H1 (cell line): ENCODE results near the gene ASTN1. TPM values are rescaled to one million over a fixed set of nuclear protein-coding genes. Genes with fewer than 3 reads are reported as not detected.
A peak's percentile ranks its signal among the peaks of the same experiment; 100 is the strongest.

ENCODE experiments used
- CTCF ChIA-PET: fragments of 300-600 bp; sonication (Branson Sonifier 250); formaldehyde crosslinking; loops from one replicate; lab custom pipeline; 2021; ENCODE audit not compliant: partially characterized antibody; lab: Charles Lee
- POLR2A ChIA-PET: fragments of 300-600 bp; sonication (Branson Sonifier 250); formaldehyde crosslinking; loops from one replicate; lab custom pipeline; 2021; ENCODE audit warnings: inconsistent platforms; ENCODE audit not compliant: partially characterized antibody; lab: Charles Lee
- DNase-seq, 2 experiments: peaks; one replicate each; pipeline versions ENCODE4 v3.0.0 to v3.0.0-alpha.2; 2010 to 2022; ENCODE audit warnings: low spot score in 2 of 2, low read depth in 1 of 2, mixed read lengths in 1 of 2
- FAIRE-seq: peaks from 2 replicates; lab custom pipeline; 2011; peaks lifted over from hg19 to GRCh38; lab: Jason Lieb, UNC
- H2AFZ ChIP-seq: 2 replicates; pipeline ENCODE4 v1.8.1; 2012; ENCODE audit warnings: low read length, inconsistent platforms
- H2AK5ac ChIP-seq: 2 replicates; pipeline ENCODE4 v1.6.1; 2013; ENCODE audit warnings: low read depth, low read length
- H2BK120ac ChIP-seq: replicated peaks from 2 replicates; pipeline ENCODE3; 2013; ENCODE audit warnings: low read depth, low read length, inconsistent platforms
- H2BK12ac ChIP-seq: 2 replicates; pipeline ENCODE4 v1.6.1; 2013; ENCODE audit warnings: low read depth, low read length
- H2BK15ac ChIP-seq: 2 replicates; pipeline ENCODE4 v1.6.1; 2013; ENCODE audit warnings: low read length
- H2BK20ac ChIP-seq: 2 replicates; pipeline ENCODE4 v1.6.1; 2013; ENCODE audit warnings: low read length
- H2BK5ac ChIP-seq: 2 replicates; pipeline ENCODE4 v1.6.1; 2013; ENCODE audit warnings: low read depth, low read length
- H3K14ac ChIP-seq: 2 replicates; pipeline ENCODE4 v1.6.1; 2013; ENCODE audit warnings: inconsistent platforms; ENCODE audit not compliant: insufficient read length
- H3K18ac ChIP-seq: 2 replicates; pipeline ENCODE4 v1.6.1; 2013; ENCODE audit warnings: low read length; ENCODE audit errors: extremely low read depth
- H3K23ac ChIP-seq: 2 replicates; pipeline ENCODE4 v1.6.1; 2013; ENCODE audit warnings: inconsistent platforms; ENCODE audit not compliant: insufficient read length
- H3K23me2 ChIP-seq: 2 replicates; pipeline ENCODE4 v1.6.1; 2013; ENCODE audit warnings: low read depth, low read length
- H3K27ac ChIP-seq: 2 replicates; pipeline ENCODE4 v1.6.1; 2011; ENCODE audit warnings: low read depth, low read length, inconsistent platforms
- H3K27me3 ChIP-seq, 4 experiments: replicated peaks in 1 of 4; 1 replicate in 1 of 4; 2 replicates in 3 of 4; pipeline versions ENCODE4 v1.6.1 to v1.8.1; 2011 to 2013; ENCODE audit warnings: low read length in 3 of 4, mild to moderate bottlenecking in 3 of 4, inconsistent platforms in 2 of 4, mixed read lengths in 2 of 4, moderate library complexity in 1 of 4; ENCODE audit not compliant: control insufficient read depth in 3 of 4, insufficient read depth in 3 of 4; ENCODE audit errors: extremely low read depth in 1 of 4
- H3K36me3 ChIP-seq, 4 experiments: 2 replicates each; pipeline versions ENCODE4 v1.6.1 to v1.8.1; 2011 to 2013; ENCODE audit warnings: mild to moderate bottlenecking in 4 of 4, low read length in 3 of 4, moderate library complexity in 2 of 4, control low read depth in 1 of 4, inconsistent platforms in 1 of 4; ENCODE audit not compliant: insufficient read depth in 4 of 4, control insufficient read depth in 2 of 4
- H3K4ac ChIP-seq: replicated peaks from 2 replicates; pipeline ENCODE3; 2013; ENCODE audit warnings: low read length, low read depth, mixed read lengths, inconsistent platforms; ENCODE audit not compliant: insufficient read length
- H3K4me1 ChIP-seq, 4 experiments: replicated peaks in 1 of 4; 1 replicate in 1 of 4; 2 replicates in 3 of 4; pipeline versions ENCODE4 v1.6.1 to v1.8.1; 2011 to 2013; ENCODE audit warnings: low read length in 3 of 4, inconsistent platforms in 2 of 4, mixed read lengths in 1 of 4; ENCODE audit not compliant: insufficient read depth in 4 of 4, control insufficient read depth in 3 of 4
- H3K4me2 ChIP-seq, 2 experiments: 2 replicates each; pipeline versions ENCODE4 v1.6.1 to v1.8.1; 2011 to 2013; ENCODE audit warnings: low read depth in 2 of 2, low read length in 2 of 2, control low read depth in 1 of 2, inconsistent platforms in 1 of 2, mild to moderate bottlenecking in 1 of 2; ENCODE audit not compliant: insufficient read depth in 1 of 2
- H3K4me3 ChIP-seq, 4 experiments: fragments of 200-600, 300-600 bp in 1 of 4; sonication (generic), shearing (Covaris generic), sonication (Bioruptor Twin) in 1 of 4; 2 replicates each; pipeline versions ENCODE4 v1.5.1 to v1.8.1; 2011 to 2016; ENCODE audit warnings: low read length in 4 of 4, low read depth in 3 of 4, control low read depth in 2 of 4, inconsistent platforms in 2 of 4, mild to moderate bottlenecking in 2 of 4, mixed read lengths in 1 of 4, moderate library complexity in 1 of 4; ENCODE audit not compliant: insufficient read depth in 2 of 4; ENCODE audit errors: extremely low read depth in 1 of 4
- H3K56ac ChIP-seq: replicated peaks from 2 replicates; pipeline ENCODE3; 2013; ENCODE audit warnings: low read depth, mild to moderate bottlenecking, mixed read lengths, low read length, inconsistent platforms; ENCODE audit not compliant: insufficient read length
- H3K79me1 ChIP-seq: 2 replicates; pipeline ENCODE4 v1.6.1; 2013; ENCODE audit warnings: low read depth, low read length, control low read depth
- H3K79me2 ChIP-seq, 2 experiments: 2 replicates each; pipeline versions ENCODE4 v1.6.1 to v1.8.1; 2012 to 2013; ENCODE audit warnings: low read length in 2 of 2, mild to moderate bottlenecking in 2 of 2, inconsistent platforms in 1 of 2; ENCODE audit not compliant: insufficient read depth in 2 of 2, control insufficient read depth in 1 of 2
- H3K9ac ChIP-seq, 4 experiments: replicated peaks in 1 of 4; 1 replicate in 1 of 4; 2 replicates in 3 of 4; pipeline versions ENCODE4 v1.6.1 to v1.8.1; 2011 to 2013; ENCODE audit warnings: low read depth in 3 of 4, low read length in 3 of 4, control low read depth in 2 of 4, mild to moderate bottlenecking in 2 of 4, moderate library complexity in 2 of 4, inconsistent platforms in 1 of 4; ENCODE audit errors: extremely low read depth in 1 of 4
- H3K9me3 ChIP-seq, 2 experiments: 2 replicates each; pipeline versions ENCODE4 v1.6.1 to v1.8.1; 2012 to 2013; ENCODE audit warnings: mild to moderate bottlenecking in 2 of 2, moderate library complexity in 2 of 2, control low read depth in 1 of 2, inconsistent platforms in 1 of 2, low read depth in 1 of 2, low read length in 1 of 2, mixed read lengths in 1 of 2; ENCODE audit not compliant: insufficient read depth in 2 of 2
- H4K20me1 ChIP-seq, 2 experiments: replicated peaks in 1 of 2; 2 replicates each; pipeline versions ENCODE3 to v1.8.1; 2011 to 2013; ENCODE audit warnings: inconsistent platforms in 2 of 2, low read length in 2 of 2, mild to moderate bottlenecking in 1 of 2; ENCODE audit not compliant: insufficient read depth in 2 of 2, control insufficient read depth in 1 of 2
- H4K5ac ChIP-seq: 2 replicates; pipeline ENCODE4 v1.6.1; 2013; ENCODE audit warnings: low read length, low read depth, mixed read lengths, inconsistent platforms; ENCODE audit not compliant: insufficient read length
- H4K8ac ChIP-seq: 2 replicates; pipeline ENCODE4 v1.8.0; 2013; ENCODE audit warnings: mild to moderate bottlenecking, moderate library complexity, low read length, inconsistent platforms; ENCODE audit not compliant: insufficient read depth; ENCODE audit errors: extremely low read depth
- H4K91ac ChIP-seq: replicated peaks from 2 replicates; pipeline ENCODE3; 2013; ENCODE audit warnings: low read length, mixed read lengths, inconsistent platforms; ENCODE audit not compliant: insufficient read length
- CBX5 ChIP-seq: fragments of 300-800, 300-1000 bp; sonication (generic); IDR thresholded peaks from 2 replicates; pipeline ENCODE4 v1.7.1; 2016; ENCODE audit warnings: antibody characterized with exemption, low read length, low read depth
- E2F6 ChIP-seq: IDR thresholded peaks from 2 replicates; pipeline ENCODE4 v1.6.1; 2012; ENCODE audit warnings: inconsistent platforms
- EGR1 ChIP-seq: IDR thresholded peaks from 2 replicates; pipeline ENCODE4 v1.6.1; 2011; ENCODE audit warnings: low read depth, low read length, borderline replicate concordance
- EZH2 ChIP-seq: fragments of 200-600 bp; sonication (generic); IDR thresholded peaks from 2 replicates; pipeline ENCODE4 v1.7.1; 2012; ENCODE audit warnings: low read depth, mild to moderate bottlenecking, moderate library complexity, low read length, inconsistent platforms; ENCODE audit not compliant: severe bottlenecking
- HDAC2 ChIP-seq, 2 experiments: fragments of 300-600 bp in 1 of 2; sonication (generic) in 1 of 2; IDR thresholded peaks; 2 replicates each; pipeline ENCODE4 v1.6.1; 2011 to 2012; ENCODE audit warnings: low read depth in 2 of 2, low read length in 2 of 2, mild to moderate bottlenecking in 2 of 2, moderate library complexity in 2 of 2, borderline replicate concordance in 1 of 2, inconsistent platforms in 1 of 2
- PHF8 ChIP-seq: fragments of 200-600 bp; sonication (generic); conservative IDR thresholded peaks from 2 replicates; pipeline ENCODE4 v1.7.1; 2012; ENCODE audit warnings: low read depth, mild to moderate bottlenecking, inconsistent platforms, low read length, moderate library complexity
- POLR2A ChIP-seq, 2 experiments: IDR thresholded peaks; 1 replicate in 1 of 2; 2 replicates in 1 of 2; pipeline ENCODE4 v1.6.1; 2011; ENCODE audit warnings: low read depth in 2 of 2, low read length in 2 of 2, mild to moderate bottlenecking in 2 of 2; ENCODE audit errors: control extremely low read depth in 1 of 2
- SP4 ChIP-seq: IDR thresholded peaks from 2 replicates; pipeline ENCODE4 v1.6.1; 2012; ENCODE audit warnings: low read length, inconsistent platforms
- SRF ChIP-seq: IDR thresholded peaks from 2 replicates; pipeline ENCODE4 v1.6.1; 2011; ENCODE audit warnings: mild to moderate bottlenecking, low read depth, low read length, moderate library complexity
- TAF1 ChIP-seq: IDR thresholded peaks from 2 replicates; pipeline ENCODE4 v1.6.1; 2011; ENCODE audit warnings: mild to moderate bottlenecking, low read depth, low read length
- ZNF274 ChIP-seq: IDR thresholded peaks from 2 replicates; pipeline ENCODE4 v1.7.0; 2012; ENCODE audit warnings: low read length, borderline replicate concordance; ENCODE audit errors: extremely low read depth
- WGBS, 2 experiments: shearing (Covaris generic) in 1 of 2; methylation state at CpG; one replicate each; pipeline versions ENCODE4 v1.1.6 to v1.1.7; 2013 to 2015; ENCODE audit warnings: low lambda C conversion rate in 2 of 2, mixed read lengths in 2 of 2, inconsistent platforms in 1 of 2, low coverage in 1 of 2, missing lambda C conversion rate in 1 of 2; ENCODE audit not compliant: insufficient replicate concordance in 2 of 2, insufficient coverage in 1 of 2, insufficient read length in 1 of 2; ENCODE audit errors: extremely low coverage in 1 of 2, missing lambda C conversion rate in 1 of 2; 5-methylcytosine and 5-hydroxymethylcytosine counted together
- polyA plus RNA-seq, 7 experiments: library from polyadenylated mRNA; depleted of rRNA in 3 of 7; stranded (reverse) in 5 of 7; unstranded in 2 of 7; fragments of >200 nt in 5 of 7; fragments of 200-250 nt in 2 of 7; gene quantifications; 1 replicate in 5 of 7; 2 replicates in 1 of 7; 4 replicates in 1 of 7; pipeline versions ENCODE4 v1.2.1 to v1.2.3, GENCODE V29; 2011 to 2013; ENCODE audit warnings: missing spikeins in 2 of 7, mixed read lengths in 2 of 7
- total RNA-seq: library from RNA; stranded (reverse); fragmentation: NEBNext Ultra II Directional; extraction: Animal tissue kit (Norgen Biotek cat#: 25700); gene quantifications from 2 replicates; pipeline ENCODE4 v1.2.1, GENCODE V29; 2021

Gene ASTN1
- total and polyA plus RNA-seq, 2 of the 8 experiments (the other 6 are each of a cell fraction or from before 2014, with no cell fraction given), result 2.9 to 4.1 TPM

- DNase-seq (no peak), FAIRE-seq (no peak)
- H2AK5ac ChIP-seq, result no peak overlapping the region; the same call in 1 of the 2 replicates
- H3K4me1 ChIP-seq, result peaks cover 0 to 9% (median 3%) of the 10 kb centered on the region in 4 experiments; a peak in 2 of 7 replicates
- 0 out of 4 replicates have a peak overlapping the region, but pooled peaks of 1 of the 2 experiments have one; percentile 2 for H3K4me2 ChIP-seq
- no peaks in the 10 kb centered on the region for H3K36me3 ChIP-seq
- H3K4me3 ChIP-seq, result no peak overlapping the region
- H4K8ac ChIP-seq, result no peak overlapping the region
- no peak overlapping the region for H4K5ac ChIP-seq
- POLR2A ChIA-PET, result interaction anchor here (0.9 to 1.6 kb wide), 2 partner anchors 13 to 130 kb away, joined by 4 read pairs; no protein-coding TSS in a partner anchor
- CTCF ChIA-PET, result interaction anchor here (0.6 to 2.0 kb wide), 7 partner anchors 9 to 636 kb away, joined by 3 to 6 read pairs (median 4); no protein-coding TSS in a partner anchor
- no peak overlapping the region for H2AFZ ChIP-seq
- H3K9ac ChIP-seq, result no peak overlapping the region
- H3K79me1 ChIP-seq, result no peaks in the 10 kb centered on the region
- H2BK12ac ChIP-seq, result no peak overlapping the region
- no peak overlapping the region for H3K14ac ChIP-seq
- H3K9me3 ChIP-seq, result no peaks in the 10 kb centered on the region
- H3K56ac ChIP-seq, result no peak overlapping the region
- no peak overlapping the region for H3K18ac ChIP-seq
- H2BK20ac ChIP-seq, result no peak overlapping the region
- no peaks in the 10 kb centered on the region for H3K23me2 ChIP-seq
- H3K23ac ChIP-seq, result no peak overlapping the region
- no peak overlapping the region for H4K91ac ChIP-seq
- H2BK15ac ChIP-seq, result no peak overlapping the region
- H3K4ac ChIP-seq, result no peak overlapping the region
- no peaks in the 10 kb centered on the region; a peak in 1 of 7 replicates for H3K27me3 ChIP-seq
- TF ChIP-seq POLR2A (IDR thresholded peaks at IDR 0.05; ENCODE audit: control extremely low read depth in 1 of 2, low read depth in 2 of 2, low read length in 2 of 2) (no peak), TAF1 (no peak), CBX5 (no peak), ZNF274 (no peak), PHF8 (no peak), SRF (no peak), HDAC2 (IDR thresholded peaks at IDR 0.05; ENCODE audit: borderline replicate concordance in 1 of 2, low read depth in 2 of 2, low read length in 2 of 2) (no peak), EZH2 (no peak), SP4 (no peak), EGR1 (no peak), E2F6 (no peak)
- no peak overlapping the region for H3K27ac ChIP-seq
- H4K20me1 ChIP-seq, result no peaks in the 10 kb centered on the region
- WGBS, 2 experiments, result 89% methylated on average over 6 of the region's 6 CpGs; no CpG with 5 or more reads in 1 of the 2 experiments
- no peak overlapping the region for H2BK5ac ChIP-seq
- H2BK120ac ChIP-seq, result no peak overlapping the region
- H3K79me2 ChIP-seq, result no peaks in the 10 kb centered on the region
Observed at GRCh38 chr1:177033628-177034027, 130.9 kb downstream of the ASTN1 start.
